HepG2 (cell line): ENCODE data around the gene CLIC1. TPM values are rescaled to one million over a fixed set of nuclear protein-coding genes. Genes with fewer than 3 reads are reported as not detected.

Experiments used
- BORCS8-MEF2B ChIP-seq: sonication (generic); formaldehyde crosslinking; IDR thresholded peaks from 2 replicates; pipeline ENCODE4 v1.8.0; 2022; ENCODE audit warnings: mild to moderate bottlenecking, missing genetic modification reagents
- ESRRA ChIP-seq: sonication (generic); formaldehyde crosslinking; IDR thresholded peaks from 2 replicates; pipeline ENCODE4 v1.5.1; 2020; ENCODE audit warnings: mild to moderate bottlenecking, low read depth, missing genetic modification reagents
- HDAC2 ChIP-seq: sonication (generic); formaldehyde crosslinking; IDR thresholded peaks from 2 replicates; pipeline ENCODE4 v1.4.0; 2020; ENCODE audit warnings: missing genetic modification reagents
- HNRNPK ChIP-seq: fragments of 200-400 bp; formaldehyde crosslinking; IDR thresholded peaks from 2 replicates; pipeline ENCODE4 v1.6.1; 2018; ENCODE audit warnings: low read length, low read depth, moderate library complexity, mild to moderate bottlenecking; ENCODE audit not compliant: poor library complexity, severe bottlenecking
- KDM2A ChIP-seq: sonication (generic); formaldehyde crosslinking; IDR thresholded peaks from 2 replicates; pipeline ENCODE4 v1.4.0; 2020; ENCODE audit warnings: low read depth, missing genetic modification reagents, borderline replicate concordance
- LCORL ChIP-seq, 2 experiments: fragments of 450-650 bp in 1 of 2; sonication (generic) in 1 of 2; formaldehyde crosslinking in 1 of 2; IDR thresholded peaks; 2 replicates each; pipeline versions ENCODE4 v1.5.0 to v1.6.1; 2017 to 2020; ENCODE audit warnings: antibody characterized with exemption in 1 of 2, missing genetic modification reagents in 1 of 2
- MXI1 ChIP-seq: IDR thresholded peaks from 3 replicates; pipeline ENCODE4 v1.6.1; 2012; ENCODE audit warnings: low read depth, low read length, inconsistent platforms, borderline replicate concordance
- MYC ChIP-seq: sonication (generic); formaldehyde crosslinking; IDR thresholded peaks from 2 replicates; pipeline ENCODE4 v1.9.0; 2021; ENCODE audit warnings: missing genetic modification reagents, borderline replicate concordance
- MYNN ChIP-seq: sonication (generic); formaldehyde crosslinking; IDR thresholded peaks from 2 replicates; pipeline ENCODE4 v1.4.0; 2020; ENCODE audit warnings: mild to moderate bottlenecking, low read depth, missing genetic modification reagents
- NR2F2 ChIP-seq: IDR thresholded peaks from 2 replicates; pipeline ENCODE4 v1.6.1; 2012; ENCODE audit warnings: low read depth, inconsistent platforms, borderline replicate concordance
- SKI ChIP-seq: fragments of 450-650 bp; IDR thresholded peaks from one replicate; pipeline ENCODE4 v1.6.1; 2018; ENCODE audit warnings: mild to moderate bottlenecking; ENCODE audit not compliant: partially characterized antibody
- ZNF331 ChIP-seq: sonication (generic); formaldehyde crosslinking; IDR thresholded peaks from 2 replicates; pipeline ENCODE4 v1.4.0; 2020; ENCODE audit warnings: missing genetic modification reagents
- ZNF446 ChIP-seq: sonication (generic); formaldehyde crosslinking; IDR thresholded peaks from 2 replicates; pipeline ENCODE4 v1.5.0; 2020; ENCODE audit warnings: mild to moderate bottlenecking, missing genetic modification reagents
- ZNF615 ChIP-seq: sonication (generic); formaldehyde crosslinking; IDR thresholded peaks from 2 replicates; pipeline ENCODE4 v1.5.0; 2020; ENCODE audit warnings: mild to moderate bottlenecking, missing genetic modification reagents, borderline replicate concordance
- polyA plus RNA-seq, 8 experiments: library from polyadenylated mRNA; depleted of rRNA in 3 of 8; stranded (reverse) in 7 of 8; unstranded in 1 of 8; fragments of >200 nt; fragmentation: Illumina TruSeq in 4 of 8; extraction: Trizol in 4 of 8; gene quantifications; 2 replicates each; pipeline versions ENCODE4 v1.2.1 to v1.2.3, GENCODE V29; 2011 to 2016; ENCODE audit warnings: low read depth in 4 of 8, missing spikeins in 1 of 8, mixed read lengths in 1 of 8; ENCODE audit not compliant: insufficient read depth in 1 of 8
- total RNA-seq, 5 experiments: library from RNA; depleted of rRNA; stranded (reverse); fragments of >200 nt; fragmentation: Illumina TruSeq; extraction: Trizol; gene quantifications; 2 replicates each; pipeline ENCODE4 v1.2.3, GENCODE V29; 2016; ENCODE audit warnings: low read depth in 1 of 5
- TF ChIP-seq, protein P1 (sequence below): sonication (generic); formaldehyde crosslinking; IDR thresholded peaks from 2 replicates; pipeline ENCODE4 v1.5.0; 2020; ENCODE audit warnings: mild to moderate bottlenecking, missing genetic modification reagents, moderate library complexity
- TF ChIP-seq, protein P2 (sequence below): IDR thresholded peaks from 2 replicates; pipeline ENCODE4 v1.6.1; 2016; ENCODE audit warnings: missing compliant biosample characterization, missing genetic modification reagents, borderline replicate concordance
- TF ChIP-seq, protein P3 (sequence below), 2 experiments: sonication (generic) in 1 of 2; formaldehyde crosslinking in 1 of 2; IDR thresholded peaks; 2 replicates each; pipeline versions ENCODE4 v1.4.0 to v1.6.1; 2018 to 2020; ENCODE audit warnings: missing genetic modification reagents in 2 of 2, borderline replicate concordance in 1 of 2, low read depth in 1 of 2, mild to moderate bottlenecking in 1 of 2, missing biosample characterization in 1 of 2
- TF ChIP-seq, protein P4 (sequence below): sonication (generic); formaldehyde crosslinking; IDR thresholded peaks from 2 replicates; pipeline ENCODE4 v1.4.0; 2020; ENCODE audit warnings: missing genetic modification reagents
- TF ChIP-seq, protein P5 (sequence below): sonication (generic); formaldehyde crosslinking; IDR thresholded peaks from 2 replicates; pipeline ENCODE4 v1.8.0; 2022; ENCODE audit warnings: mild to moderate bottlenecking, missing genetic modification reagents

CLIC1 gene
- total and polyA plus RNA-seq, 2 of the 13 experiments (the other 11 are each of a cell fraction or from before 2014, with no cell fraction given) = 602 to 891 TPM

DNA sequence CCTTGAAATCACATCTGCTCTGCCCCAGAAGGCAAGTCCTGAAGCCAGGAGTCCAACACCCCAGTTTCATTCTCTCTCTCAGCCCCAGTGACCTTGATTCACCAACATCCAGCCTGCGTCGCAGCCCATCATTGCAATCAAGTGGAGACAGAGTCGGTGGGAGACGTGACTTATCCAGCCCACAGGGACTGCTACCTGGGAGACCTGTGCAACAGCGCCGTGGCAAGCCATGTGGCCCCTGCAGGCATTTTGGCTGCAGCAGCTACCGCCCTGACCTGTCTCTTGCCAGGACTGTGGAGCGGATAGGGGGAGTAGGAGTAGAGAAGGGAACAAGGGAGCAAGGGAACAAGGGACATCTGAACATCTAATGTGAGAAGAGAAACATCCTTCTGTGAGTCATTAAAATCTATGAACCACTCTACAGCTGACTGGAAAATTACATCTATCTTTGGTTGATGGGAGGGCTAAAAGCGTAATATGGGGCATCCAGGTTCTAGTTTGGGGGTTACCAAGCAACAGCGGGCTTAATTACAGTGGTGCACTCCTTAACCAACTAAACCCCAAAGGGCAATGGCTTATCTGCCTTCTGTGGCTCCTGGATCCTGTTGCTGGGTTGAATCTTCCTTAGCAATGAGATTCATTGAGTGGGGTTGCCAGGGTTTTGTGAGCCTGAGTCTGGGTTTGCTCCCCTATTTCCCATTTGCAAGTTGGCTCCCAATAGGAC lies 18.7 kb downstream of the CLIC1 start (continued):
- TF ChIP-seq, protein P1, sequence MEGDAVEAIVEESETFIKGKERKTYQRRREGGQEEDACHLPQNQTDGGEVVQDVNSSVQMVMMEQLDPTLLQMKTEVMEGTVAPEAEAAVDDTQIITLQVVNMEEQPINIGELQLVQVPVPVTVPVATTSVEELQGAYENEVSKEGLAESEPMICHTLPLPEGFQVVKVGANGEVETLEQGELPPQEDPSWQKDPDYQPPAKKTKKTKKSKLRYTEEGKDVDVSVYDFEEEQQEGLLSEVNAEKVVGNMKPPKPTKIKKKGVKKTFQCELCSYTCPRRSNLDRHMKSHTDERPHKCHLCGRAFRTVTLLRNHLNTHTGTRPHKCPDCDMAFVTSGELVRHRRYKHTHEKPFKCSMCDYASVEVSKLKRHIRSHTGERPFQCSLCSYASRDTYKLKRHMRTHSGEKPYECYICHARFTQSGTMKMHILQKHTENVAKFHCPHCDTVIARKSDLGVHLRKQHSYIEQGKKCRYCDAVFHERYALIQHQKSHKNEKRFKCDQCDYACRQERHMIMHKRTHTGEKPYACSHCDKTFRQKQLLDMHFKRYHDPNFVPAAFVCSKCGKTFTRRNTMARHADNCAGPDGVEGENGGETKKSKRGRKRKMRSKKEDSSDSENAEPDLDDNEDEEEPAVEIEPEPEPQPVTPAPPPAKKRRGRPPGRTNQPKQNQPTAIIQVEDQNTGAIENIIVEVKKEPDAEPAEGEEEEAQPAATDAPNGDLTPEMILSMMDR (CRISPR knock-in tag) = peak; percentile 83
- TF ChIP-seq HDAC2 (CRISPR knock-in tag) = peak; percentile 56; the same call in 1 of the 2 replicates
- TF ChIP-seq, protein P2, sequence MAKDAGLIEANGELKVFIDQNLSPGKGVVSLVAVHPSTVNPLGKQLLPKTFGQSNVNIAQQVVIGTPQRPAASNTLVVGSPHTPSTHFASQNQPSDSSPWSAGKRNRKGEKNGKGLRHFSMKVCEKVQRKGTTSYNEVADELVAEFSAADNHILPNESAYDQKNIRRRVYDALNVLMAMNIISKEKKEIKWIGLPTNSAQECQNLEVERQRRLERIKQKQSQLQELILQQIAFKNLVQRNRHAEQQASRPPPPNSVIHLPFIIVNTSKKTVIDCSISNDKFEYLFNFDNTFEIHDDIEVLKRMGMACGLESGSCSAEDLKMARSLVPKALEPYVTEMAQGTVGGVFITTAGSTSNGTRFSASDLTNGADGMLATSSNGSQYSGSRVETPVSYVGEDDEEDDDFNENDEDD (CRISPR knock-in tag) = peak; percentile 37; the same call in 1 of the 2 replicates
- peak; percentile 66; the same call in 1 of the 2 replicates for TF ChIP-seq MYC (CRISPR knock-in tag)
- TF ChIP-seq HNRNPK = peak; percentile 22
- TF ChIP-seq LCORL (IDR thresholded peaks at IDR 0.05) = no peak
- TF ChIP-seq LCORL (CRISPR knock-in tag; IDR thresholded peaks at IDR 0.05) = peak; percentile 64
- no peak for TF ChIP-seq ESRRA (CRISPR knock-in tag)
- peak; percentile 27 for TF ChIP-seq SKI
- TF ChIP-seq NR2F2 = no peak
- TF ChIP-seq ZNF331 (CRISPR knock-in tag) = peak; percentile 69; the same call in 1 of the 2 replicates
- TF ChIP-seq KDM2A (CRISPR knock-in tag) = peak; percentile 68; the same call in 1 of the 2 replicates
- TF ChIP-seq ZNF615 (CRISPR knock-in tag) = no peak
- TF ChIP-seq, protein P3, sequence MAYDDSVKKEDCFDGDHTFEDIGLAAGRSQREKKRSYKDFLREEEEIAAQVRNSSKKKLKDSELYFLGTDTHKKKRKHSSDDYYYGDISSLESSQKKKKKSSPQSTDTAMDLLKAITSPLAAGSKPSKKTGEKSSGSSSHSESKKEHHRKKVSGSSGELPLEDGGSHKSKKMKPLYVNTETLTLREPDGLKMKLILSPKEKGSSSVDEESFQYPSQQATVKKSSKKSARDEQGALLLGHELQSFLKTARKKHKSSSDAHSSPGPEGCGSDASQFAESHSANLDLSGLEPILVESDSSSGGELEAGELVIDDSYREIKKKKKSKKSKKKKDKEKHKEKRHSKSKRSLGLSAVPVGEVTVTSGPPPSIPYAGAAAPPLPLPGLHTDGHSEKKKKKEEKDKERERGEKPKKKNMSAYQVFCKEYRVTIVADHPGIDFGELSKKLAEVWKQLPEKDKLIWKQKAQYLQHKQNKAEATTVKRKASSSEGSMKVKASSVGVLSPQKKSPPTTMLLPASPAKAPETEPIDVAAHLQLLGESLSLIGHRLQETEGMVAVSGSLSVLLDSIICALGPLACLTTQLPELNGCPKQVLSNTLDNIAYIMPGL (CRISPR knock-in tag; IDR thresholded peaks at IDR 0.05; ENCODE audit: borderline replicate concordance in 1 of 2, low read depth in 1 of 2) = peak in 1 of 2 experiments; percentile 91; a peak in 2 of 4 replicates
- TF ChIP-seq ZNF446 (CRISPR knock-in tag) = no peak
- TF ChIP-seq, protein P4, sequence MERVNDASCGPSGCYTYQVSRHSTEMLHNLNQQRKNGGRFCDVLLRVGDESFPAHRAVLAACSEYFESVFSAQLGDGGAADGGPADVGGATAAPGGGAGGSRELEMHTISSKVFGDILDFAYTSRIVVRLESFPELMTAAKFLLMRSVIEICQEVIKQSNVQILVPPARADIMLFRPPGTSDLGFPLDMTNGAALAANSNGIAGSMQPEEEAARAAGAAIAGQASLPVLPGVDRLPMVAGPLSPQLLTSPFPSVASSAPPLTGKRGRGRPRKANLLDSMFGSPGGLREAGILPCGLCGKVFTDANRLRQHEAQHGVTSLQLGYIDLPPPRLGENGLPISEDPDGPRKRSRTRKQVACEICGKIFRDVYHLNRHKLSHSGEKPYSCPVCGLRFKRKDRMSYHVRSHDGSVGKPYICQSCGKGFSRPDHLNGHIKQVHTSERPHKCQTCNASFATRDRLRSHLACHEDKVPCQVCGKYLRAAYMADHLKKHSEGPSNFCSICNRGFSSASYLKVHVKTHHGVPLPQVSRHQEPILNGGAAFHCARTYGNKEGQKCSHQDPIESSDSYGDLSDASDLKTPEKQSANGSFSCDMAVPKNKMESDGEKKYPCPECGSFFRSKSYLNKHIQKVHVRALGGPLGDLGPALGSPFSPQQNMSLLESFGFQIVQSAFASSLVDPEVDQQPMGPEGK (CRISPR knock-in tag) = peak; percentile 71
- 0 out of 2 replicates have a peak, but pooled peaks have one; percentile 25 for TF ChIP-seq BORCS8-MEF2B (CRISPR knock-in tag)
- TF ChIP-seq MYNN (CRISPR knock-in tag) = 0 out of 2 replicates have a peak, but pooled peaks have one; percentile 85
- TF ChIP-seq MXI1 = peak; percentile 55; the same call in 1 of the 3 replicates
- TF ChIP-seq, protein P5, sequence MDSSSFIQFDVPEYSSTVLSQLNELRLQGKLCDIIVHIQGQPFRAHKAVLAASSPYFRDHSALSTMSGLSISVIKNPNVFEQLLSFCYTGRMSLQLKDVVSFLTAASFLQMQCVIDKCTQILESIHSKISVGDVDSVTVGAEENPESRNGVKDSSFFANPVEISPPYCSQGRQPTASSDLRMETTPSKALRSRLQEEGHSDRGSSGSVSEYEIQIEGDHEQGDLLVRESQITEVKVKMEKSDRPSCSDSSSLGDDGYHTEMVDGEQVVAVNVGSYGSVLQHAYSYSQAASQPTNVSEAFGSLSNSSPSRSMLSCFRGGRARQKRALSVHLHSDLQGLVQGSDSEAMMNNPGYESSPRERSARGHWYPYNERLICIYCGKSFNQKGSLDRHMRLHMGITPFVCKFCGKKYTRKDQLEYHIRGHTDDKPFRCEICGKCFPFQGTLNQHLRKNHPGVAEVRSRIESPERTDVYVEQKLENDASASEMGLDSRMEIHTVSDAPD (CRISPR knock-in tag) = 0 out of 2 replicates have a peak, but pooled peaks have one; percentile 29
